Measurements from ENCODE around the gene XAF1. TPM values are rescaled to one million over a fixed set of nuclear protein-coding genes. Genes with fewer than 3 reads are reported as not detected.
A peak's percentile ranks its signal among the peaks of the same experiment; 100 is the strongest.

The XAF1 gene
- total and polyA plus RNA-seq, 9 of the 15 experiments (the other 6 are each of a cell fraction or from before 2014, with no cell fraction given), result 0.07 to 0.22 (median 0.11) TPM; not detected in 4

GRCh38 chr17:6713918-6714271, 42.0 kb upstream of the XAF1 start (continued):
- no peak for TF ChIP-seq TAL1 (IDR thresholded peaks at IDR 0.05)

- Histone ChIP-seq H2AFZ (ENCODE audit: low read depth, low read length) (no peak overlapping the region), H3K27me3 (ENCODE audit: control insufficient read depth in 2 of 2, insufficient read depth in 2 of 2, low read length in 2 of 2) (peaks cover 0 to 13% of the 10 kb centered on the region in 2 experiments; a peak in 2 of 5 replicates), H3K27ac (ENCODE audit: extremely low read depth, low read depth, low read length) (no peak overlapping the region), H3K4me3 (no peak overlapping the region), H3K9ac (ENCODE audit: insufficient read depth in 1 of 2, low read depth in 2 of 2, low read length in 2 of 2) (no peak overlapping the region), H3K79me2 (ENCODE audit: control insufficient read depth, insufficient read depth, low read length) (no peaks in the 10 kb centered on the region), H3K9me1 (ENCODE audit: control insufficient read depth, insufficient read depth, low read length) (no peaks in the 10 kb centered on the region), H3K4me1 (replicated peaks in 1 of 2; ENCODE audit: control insufficient read depth in 2 of 2, insufficient read depth in 2 of 2, low read length in 2 of 2) (peaks cover 0 to 14% of the 10 kb centered on the region in 2 experiments; a peak in 2 of 5 replicates), H3K4me2 (ENCODE audit: insufficient read depth, low read length) (no peak overlapping the region), H3K36me3 (ENCODE audit: control insufficient read depth, insufficient read depth, low read length) (no peaks in the 10 kb centered on the region), H4K20me1 (replicated peaks; ENCODE audit: control insufficient read depth, insufficient read depth, low read length) (no peaks in the 10 kb centered on the region), H3K9me3 (replicated peaks; ENCODE audit: control insufficient read depth, insufficient read depth, low read depth, low read length) (no peaks in the 10 kb centered on the region)
- no peak for ATAC-seq
- peak; percentile 95 for TF ChIP-seq ZNF507 (tag; conservative IDR thresholded peaks at IDR 0.05)
- TF ChIP-seq POLR3G (IDR thresholded peaks at IDR 0.05; ENCODE audit: extremely low read depth, insufficient read length, insufficient replicate concordance), result no peak
- no peak for TF ChIP-seq ETS1 (conservative IDR thresholded peaks at IDR 0.05; ENCODE audit: control insufficient read depth, low read depth, low read length)
- no peak for TF ChIP-seq EP300 (IDR thresholded peaks at IDR 0.05; ENCODE audit: low read length)
- no peak for TF ChIP-seq PHF21A (IDR thresholded peaks at IDR 0.05; ENCODE audit: borderline replicate concordance, low read depth)
- no peak for TF ChIP-seq ZC3H8 (IDR thresholded peaks at IDR 0.05)
- no peak for FAIRE-seq
- in situ Hi-C loops (cut with MboI), result no loop called here
- DNase-seq (ENCODE audit: extremely low read depth in 1 of 4, low spot score in 3 of 4), result no peak
- no TSS peak for BruUV-seq (replicated peaks)
- 0% methylated on average over 5 of the region's 7 CpGs for WGBS (ENCODE audit: insufficient coverage, low coverage, missing lambda C conversion rate)
- CTCF ChIA-PET (ENCODE audit: low intra/inter-chr PET ratio), result no interaction called here
- POLR2A ChIA-PET, result interaction anchor here (0.8 kb wide), 1 partner anchor 14 kb away, joined by 3 read pairs; no protein-coding TSS in a partner anchor
- intact Hi-C loops (cut with micrococcal nuclease), result no loop called here
Measured at GRCh38 chr17:6714315-6714874, 41.5 kb upstream of the XAF1 start.

All from K562 (cell line).